Activated naive CD8-positive, alpha-beta T cell treated with anti-CD3 and anti-CD28 coated beads for 36 hours (primary cell): ENCODE measurements around the gene EVX1. TPM values are rescaled to one million over a fixed set of nuclear protein-coding genes. Genes with fewer than 3 reads are reported as not detected.

Experiments
- DNase-seq: peaks from one replicate; pipeline ENCODE4 v3.0.0; 2021
- H3K27ac Mint-ChIP-seq: one replicate; pipeline ENCODE4 v1.8.0; 2022; ENCODE audit warnings: mild to moderate bottlenecking, moderate library complexity, mixed read lengths
- H3K27me3 Mint-ChIP-seq: one replicate; pipeline ENCODE4 v1.8.0; 2022; ENCODE audit warnings: mild to moderate bottlenecking, mixed read lengths
- H3K36me3 Mint-ChIP-seq: one replicate; pipeline ENCODE4 v1.8.0; 2021; ENCODE audit warnings: mild to moderate bottlenecking, mixed read lengths
- H3K4me1 Mint-ChIP-seq: one replicate; pipeline ENCODE4 v1.8.0; 2021; ENCODE audit warnings: mixed read lengths
- H3K4me3 Mint-ChIP-seq: one replicate; pipeline ENCODE4 v1.8.0; 2022; ENCODE audit warnings: mild to moderate bottlenecking, moderate library complexity, mixed read lengths
- H3K9me3 Mint-ChIP-seq: one replicate; pipeline ENCODE4 v1.8.0; 2022; ENCODE audit warnings: mixed read lengths
- total RNA-seq, 2 experiments: library from RNA; stranded (reverse); gene quantifications; one replicate each; pipeline ENCODE4 v1.2.3, GENCODE V29; 2021

Gene EVX1
- total RNA-seq, 2 experiments from 2014 or later: not detected

DNA sequence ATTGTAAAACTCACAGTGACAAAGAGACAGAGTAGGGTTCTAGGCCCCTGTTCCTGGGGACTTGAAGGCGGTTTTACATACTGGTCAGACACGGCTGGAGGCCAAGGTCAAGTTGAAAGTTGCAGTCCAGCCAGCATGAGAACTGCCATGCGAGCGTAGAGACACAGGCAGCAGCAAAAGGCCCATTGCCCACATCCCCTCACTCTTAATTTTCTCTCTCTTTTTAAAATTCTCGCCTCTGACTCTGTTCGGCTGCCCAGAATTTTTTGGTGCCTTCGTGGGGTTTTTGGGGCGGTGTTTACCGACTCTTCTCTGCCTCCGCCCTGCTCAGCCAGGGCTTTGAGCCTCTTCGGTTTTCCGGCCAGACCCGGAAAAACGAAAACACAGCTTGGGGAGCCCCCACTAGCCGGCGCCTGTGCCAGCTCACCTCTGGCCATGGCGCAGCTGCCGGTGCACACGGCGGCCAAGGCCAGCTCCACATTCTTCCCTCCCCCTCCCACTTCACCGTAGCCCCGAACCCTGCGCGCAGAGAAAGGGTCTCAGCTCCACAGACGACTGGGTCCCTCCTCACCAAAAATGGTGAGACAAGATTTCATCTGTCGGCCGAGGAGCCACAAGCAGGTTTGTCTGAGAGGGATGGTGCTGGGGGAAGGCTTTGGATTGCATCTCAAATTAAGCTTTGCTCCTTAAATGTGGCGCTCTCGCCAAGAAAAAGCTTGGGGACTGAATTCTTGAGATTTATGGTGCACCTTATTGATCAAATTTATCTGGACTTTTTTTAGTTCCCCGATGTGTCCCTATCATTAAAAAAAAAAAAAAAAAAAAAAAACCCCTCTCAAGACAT lies 40.4 kb upstream of the EVX1 start:
- Mint-ChIP-seq H3K4me3 (no peak overlapping the region), H3K9me3 (no peaks in the 10 kb centered on the region), H3K4me1 (peaks cover 33% of the 10 kb centered on the region), H3K36me3 (peaks cover 3% of the 10 kb centered on the region), H3K27ac (no peak overlapping the region), H3K27me3 (peaks cover 94% of the 10 kb centered on the region)
- no peak for DNase-seq

- peaks cover 94% of the 10 kb centered on the region for H3K27me3 Mint-ChIP-seq
- no peak for DNase-seq
- no peaks in the 10 kb centered on the region for H3K9me3 Mint-ChIP-seq
- H3K36me3 Mint-ChIP-seq: peaks cover 3% of the 10 kb centered on the region
- no peak overlapping the region for H3K27ac Mint-ChIP-seq
- no peak overlapping the region for H3K4me3 Mint-ChIP-seq
- H3K4me1 Mint-ChIP-seq: peaks cover 33% of the 10 kb centered on the region
Measured at GRCh38 chr7:27202862-27203134, 39.8 kb upstream of the EVX1 start.

DNA sequence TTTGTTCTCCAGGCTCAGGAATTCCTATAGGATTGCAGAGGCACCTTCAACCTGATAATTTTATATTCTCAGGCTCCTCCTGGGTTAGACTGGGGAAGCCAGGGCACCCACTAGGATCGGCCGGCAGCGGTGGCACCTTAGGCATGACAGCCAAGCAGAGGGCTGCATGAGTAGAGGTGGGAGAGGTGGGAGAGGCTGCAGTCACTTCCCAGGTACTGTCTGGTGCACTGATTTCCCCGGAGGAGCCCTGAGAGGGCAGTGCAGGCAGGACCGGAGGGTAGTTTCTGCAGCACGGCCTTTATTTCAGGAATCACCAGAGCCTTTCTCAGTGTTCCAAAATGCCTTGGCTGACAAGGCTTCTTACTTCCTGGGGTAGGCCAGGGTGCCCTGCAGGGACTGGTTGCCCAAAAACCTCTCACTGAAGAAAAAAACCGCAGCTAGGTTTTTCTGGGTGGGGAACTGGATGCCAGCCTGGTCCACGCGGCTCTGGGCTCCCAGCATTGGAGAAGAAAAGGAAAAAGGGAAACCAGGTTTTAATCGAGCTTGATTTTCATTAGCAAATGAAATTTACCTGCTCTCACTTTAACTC lies 39.1 kb upstream of the EVX1 start:
- Mint-ChIP-seq H3K27ac (no peak overlapping the region), H3K4me1 (peaks cover 29% of the 10 kb centered on the region), H3K9me3 (no peaks in the 10 kb centered on the region), H3K36me3 (peaks cover 3% of the 10 kb centered on the region), H3K27me3 (peaks cover 94% of the 10 kb centered on the region), H3K4me3 (no peak overlapping the region)
- no peak for DNase-seq

DNA sequence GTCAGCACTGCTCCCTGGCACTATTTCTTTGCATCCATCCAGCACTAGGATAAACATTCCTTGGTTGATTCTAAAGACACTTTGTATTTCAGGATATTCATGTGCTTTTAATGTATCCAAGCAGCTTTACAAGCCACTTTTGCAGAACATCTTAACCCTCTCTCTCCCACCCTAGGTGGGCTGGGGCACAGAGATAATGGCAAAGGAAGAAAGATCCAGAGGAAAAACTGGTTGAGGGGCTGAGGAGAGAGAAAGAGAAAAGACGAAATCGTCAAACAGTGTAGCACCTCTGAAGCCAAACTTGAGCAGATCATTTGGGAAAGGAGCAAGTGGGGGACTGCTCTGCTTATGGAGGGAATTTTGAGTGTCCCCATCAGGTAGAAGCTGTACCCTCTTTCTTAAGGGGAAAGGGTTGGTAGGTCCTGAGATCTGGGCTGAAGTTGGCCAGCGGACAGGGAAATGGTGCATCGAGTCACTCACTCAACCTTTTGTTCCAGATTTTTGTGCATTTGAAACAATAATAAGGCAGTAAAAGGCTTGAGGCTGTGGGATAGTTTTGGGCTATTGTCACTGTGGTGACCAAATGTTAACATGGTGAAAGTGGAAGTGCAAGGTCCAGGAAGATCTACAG lies 38.5 kb upstream of the EVX1 start:
- H3K27me3 Mint-ChIP-seq: peaks cover 94% of the 10 kb centered on the region

GRCh38 chr7:27204851-27205322 lies 37.7 kb upstream of the EVX1 start:
- DNase-seq: no peak
- Mint-ChIP-seq H3K36me3 (peaks cover 3% of the 10 kb centered on the region), H3K27ac (no peak overlapping the region), H3K9me3 (no peaks in the 10 kb centered on the region), H3K4me3 (no peak overlapping the region), H3K4me1 (peaks cover 29% of the 10 kb centered on the region), H3K27me3 (peaks cover 99% of the 10 kb centered on the region)

More for the DNA sequence above, 38.5 kb upstream of the EVX1 start:
- Mint-ChIP-seq H3K4me3 (no peak overlapping the region), H3K4me1 (peaks cover 29% of the 10 kb centered on the region), H3K9me3 (no peaks in the 10 kb centered on the region), H3K36me3 (peaks cover 3% of the 10 kb centered on the region), H3K27ac (no peak overlapping the region)
- DNase-seq: no peak

DNA sequence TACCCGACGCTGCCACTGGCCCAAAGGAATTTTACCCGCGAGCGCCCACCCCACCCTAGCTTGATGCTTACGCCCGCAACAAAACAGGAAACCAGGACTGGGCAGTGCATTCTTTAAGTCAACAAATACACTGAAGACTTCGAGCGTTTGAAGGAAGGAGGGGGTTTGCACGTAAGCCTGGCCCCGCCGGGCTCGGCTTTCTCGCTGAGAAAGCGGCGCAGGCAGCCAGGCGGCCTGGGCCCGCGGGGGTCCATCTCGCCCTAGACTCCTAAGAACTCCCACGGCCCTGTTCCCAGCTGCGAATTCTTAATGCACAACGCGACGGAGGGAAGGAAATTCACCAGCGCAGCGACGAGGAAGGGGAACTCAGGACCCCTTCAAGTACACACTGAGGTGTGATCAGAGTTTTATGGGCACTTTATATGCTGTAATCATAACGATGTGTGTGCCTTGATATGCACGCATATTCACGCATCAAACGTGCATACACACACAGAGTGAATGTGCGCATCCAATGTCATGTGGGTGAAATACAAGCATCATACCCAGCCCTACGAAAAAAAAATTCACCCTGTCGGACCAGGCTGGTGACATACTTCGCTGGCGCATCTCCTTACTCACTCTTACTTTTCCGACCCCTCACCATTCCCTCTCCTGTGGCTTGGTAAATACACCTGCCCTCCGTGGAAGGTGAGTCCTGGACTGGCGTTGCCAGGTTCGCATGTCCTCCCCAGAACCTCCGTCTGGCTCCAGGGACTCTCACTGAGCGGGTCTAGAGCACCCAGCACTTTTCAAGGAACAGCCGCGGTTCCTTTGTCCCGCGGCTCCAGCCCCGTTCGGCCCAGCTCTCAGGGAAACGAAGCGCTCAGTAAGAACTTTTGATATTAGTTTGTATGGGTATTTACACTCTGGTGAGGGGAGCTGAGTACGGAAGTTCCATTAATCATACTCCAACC lies 37.0 kb upstream of the EVX1 start:
- Mint-ChIP-seq H3K27ac (no peak overlapping the region), H3K36me3 (peaks cover 3% of the 10 kb centered on the region), H3K9me3 (no peaks in the 10 kb centered on the region), H3K27me3 (peaks cover 100% of the 10 kb centered on the region), H3K4me3 (no peak overlapping the region), H3K4me1 (peaks cover 31% of the 10 kb centered on the region)
- no peak for DNase-seq

DNA sequence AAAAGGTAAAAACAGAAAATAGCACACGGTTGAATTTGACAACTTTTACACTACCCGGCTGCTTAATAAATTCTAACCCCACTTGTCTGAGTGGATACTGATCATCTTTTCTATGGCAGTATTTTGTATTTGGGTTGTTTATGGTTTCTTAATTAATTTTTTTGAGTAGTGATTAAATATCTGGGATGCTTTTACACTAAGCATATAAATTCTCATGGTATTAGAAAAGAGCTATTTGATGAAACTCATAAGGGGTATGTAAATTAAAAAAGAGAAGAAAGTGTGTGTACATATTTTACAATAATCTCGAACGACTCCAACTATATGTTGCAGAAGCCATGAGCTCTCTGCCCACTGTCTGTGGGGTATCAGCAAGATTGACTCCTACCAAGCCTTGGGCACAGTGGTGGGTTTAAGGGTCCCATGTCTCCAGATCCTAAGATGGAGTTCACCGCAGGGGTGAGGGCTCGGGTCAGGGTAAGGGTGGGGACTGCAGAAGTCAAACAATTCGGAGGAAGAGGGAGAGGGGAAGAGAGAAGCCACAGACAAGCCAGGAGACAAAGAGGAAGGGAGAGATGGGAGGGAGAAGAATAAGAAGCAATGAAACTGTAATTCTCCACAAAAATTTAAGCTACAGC lies 35.1 kb upstream of the EVX1 start:
- Mint-ChIP-seq H3K27ac (no peak overlapping the region), H3K36me3 (peaks cover 3% of the 10 kb centered on the region), H3K4me3 (no peak overlapping the region), H3K27me3 (peaks cover 100% of the 10 kb centered on the region), H3K4me1 (peaks cover 18% of the 10 kb centered on the region), H3K9me3 (no peaks in the 10 kb centered on the region)
- no peak for DNase-seq

- H3K36me3 Mint-ChIP-seq: peaks cover 3% of the 10 kb centered on the region
- DNase-seq: no peak
- H3K4me1 Mint-ChIP-seq: peaks cover 21% of the 10 kb centered on the region
- no peaks in the 10 kb centered on the region for H3K9me3 Mint-ChIP-seq
- H3K4me3 Mint-ChIP-seq: no peak overlapping the region
- H3K27me3 Mint-ChIP-seq: peaks cover 100% of the 10 kb centered on the region
- H3K27ac Mint-ChIP-seq: no peak overlapping the region
Measured at GRCh38 chr7:27208998-27209397, 33.6 kb upstream of the EVX1 start.

DNA sequence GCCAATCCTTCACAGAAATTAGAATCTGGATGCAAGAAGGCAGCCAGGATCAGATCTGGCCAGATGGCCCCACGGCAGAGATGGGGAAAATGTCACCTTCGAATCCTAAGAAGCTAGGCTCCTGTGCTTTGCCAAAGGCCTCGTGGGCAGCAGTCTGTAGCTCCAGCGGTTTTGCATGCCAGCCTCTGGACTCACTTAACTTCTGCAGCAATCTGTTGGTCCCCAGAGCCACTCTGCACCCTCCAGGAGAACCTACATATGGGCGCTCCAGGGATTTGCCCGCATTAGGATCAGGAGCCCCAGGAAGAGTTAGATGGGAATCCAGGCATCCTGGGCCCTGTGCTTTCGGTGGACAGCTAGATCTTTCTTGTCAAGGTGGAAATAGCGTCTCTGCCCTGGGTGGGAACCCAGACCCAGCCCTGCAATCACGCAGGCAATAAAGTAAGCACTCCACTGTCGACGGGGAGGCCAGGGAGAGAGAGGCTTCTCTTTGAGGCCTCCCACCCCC lies 32.6 kb upstream of the EVX1 start:
- H3K27me3 Mint-ChIP-seq: peaks cover 100% of the 10 kb centered on the region
- H3K4me1 Mint-ChIP-seq: peaks cover 17% of the 10 kb centered on the region
- no peak overlapping the region for H3K27ac Mint-ChIP-seq
- H3K36me3 Mint-ChIP-seq: peaks cover 3% of the 10 kb centered on the region
- H3K9me3 Mint-ChIP-seq: no peaks in the 10 kb centered on the region
- no peak overlapping the region for H3K4me3 Mint-ChIP-seq
- no peak for DNase-seq

GRCh38 chr7:27210441-27211083 lies 32.0 kb upstream of the EVX1 start:
- Mint-ChIP-seq H3K27ac (no peak overlapping the region), H3K9me3 (no peaks in the 10 kb centered on the region), H3K4me3 (peak overlapping the region; percentile 54), H3K27me3 (peaks cover 99% of the 10 kb centered on the region), H3K4me1 (peaks cover 15% of the 10 kb centered on the region), H3K36me3 (peaks cover 3% of the 10 kb centered on the region)
- DNase-seq: no peak

- Mint-ChIP-seq H3K4me3 (no peak overlapping the region), H3K36me3 (no peaks in the 10 kb centered on the region), H3K4me1 (peaks cover 12% of the 10 kb centered on the region), H3K27me3 (peaks cover 99% of the 10 kb centered on the region), H3K27ac (no peak overlapping the region), H3K9me3 (no peaks in the 10 kb centered on the region)
- DNase-seq: no peak
Measured at GRCh38 chr7:27211084-27211446, 31.5 kb upstream of the EVX1 start.

- Mint-ChIP-seq H3K27me3 (peaks cover 97% of the 10 kb centered on the region), H3K36me3 (no peaks in the 10 kb centered on the region), H3K4me3 (no peak overlapping the region), H3K9me3 (no peaks in the 10 kb centered on the region), H3K4me1 (peaks cover 11% of the 10 kb centered on the region), H3K27ac (no peak overlapping the region)
- no peak for DNase-seq
Measured at GRCh38 chr7:27211764-27212204, 30.8 kb upstream of the EVX1 start.

GRCh38 chr7:27212497-27213432 lies 29.8 kb upstream of the EVX1 start:
- no peaks in the 10 kb centered on the region for H3K9me3 Mint-ChIP-seq
- H3K36me3 Mint-ChIP-seq: no peaks in the 10 kb centered on the region
- DNase-seq: no peak

More at GRCh38 chr7:27212497-27213432, 29.8 kb upstream of the EVX1 start:
- peaks cover 96% of the 10 kb centered on the region for H3K27me3 Mint-ChIP-seq
- H3K27ac Mint-ChIP-seq: no peak overlapping the region
- H3K4me1 Mint-ChIP-seq: peaks cover 11% of the 10 kb centered on the region
- H3K4me3 Mint-ChIP-seq: no peak overlapping the region
